HG03045 (cell line): Measurements from ENCODE around the gene TLCD3B.
A peak's percentile ranks its signal among the peaks of the same experiment; 100 is the strongest.

ENCODE experiments used
- ATAC-seq: cut with Tn5 transposase; IDR thresholded peaks from one replicate; pipeline ENCODE4 v1.9.1; 2021; ENCODE audit warnings: mild to moderate bottlenecking, moderate library complexity; ENCODE audit not compliant: unreplicated experiment

The TLCD3B gene

GRCh38 chr16:30030841-30031413 is at the start of gene TLCD3B:
TSS of gene TLCD3B (minus strand) at chr16:30031271. CDS start at chr16:30030527, 744 bp downstream.
- ATAC-seq = no peak

- ATAC-seq = no peak
Measured at GRCh38 chr16:30079480-30079879, 48.4 kb upstream of the TLCD3B start.

- no peak for ATAC-seq
Measured at GRCh38 chr16:30078744-30079143, 47.7 kb upstream of the TLCD3B start.

- ATAC-seq = no peak
Measured at GRCh38 chr16:30077656-30078055, 46.6 kb upstream of the TLCD3B start.

GRCh38 chr16:30076276-30076791 is 45.3 kb upstream of the TLCD3B start:
- ATAC-seq = peak; percentile 35

GRCh38 chr16:30075503-30076275 is 44.6 kb upstream of the TLCD3B start, which contains the start of gene PPP4C:
TSS of gene PPP4C (plus strand) at chr16:30075994. CDS start at chr16:30076378, 384 bp downstream.
- ATAC-seq = peak; percentile 74

GRCh38 chr16:30070490-30070889 is 39.4 kb upstream of the TLCD3B start:
- no peak for ATAC-seq

GRCh38 chr16:30069611-30070462 is 38.8 kb upstream of the TLCD3B start:
- ATAC-seq = no peak

- no peak for ATAC-seq
Measured at GRCh38 chr16:30068750-30069610, 37.9 kb upstream of the TLCD3B start.

GRCh38 chr16:30068333-30068732 is 37.3 kb upstream of the TLCD3B start:
- no peak for ATAC-seq

GRCh38 chr16:30067584-30067916 is 36.5 kb upstream of the TLCD3B start:
- no peak for ATAC-seq

- ATAC-seq = no peak
Measured at GRCh38 chr16:30066761-30067583, 35.9 kb upstream of the TLCD3B start.

GRCh38 chr16:30065943-30066760 is 35.1 kb upstream of the TLCD3B start:
- ATAC-seq = no peak

- peak; percentile 76 for ATAC-seq
Measured at GRCh38 chr16:30065102-30065942, 34.3 kb upstream of the TLCD3B start, which contains the start of gene ALDOA. TSS of gene ALDOA (plus strand) at chr16:30065760. CDS start at chr16:30066898, 1,138 bp downstream.

GRCh38 chr16:30064729-30065101 is 33.6 kb upstream of the TLCD3B start:
- ATAC-seq = no peak

- no peak for ATAC-seq
Measured at GRCh38 chr16:30063893-30064728, 33.0 kb upstream of the TLCD3B start.
